Central memory CD8-positive, alpha-beta T cell (primary cell): ENCODE data around the gene PTPN2.

Source experiments
- ATAC-seq: fragments of 150-1000 bp; cut with Tn5 transposase; replicated peaks from 2 replicates; pipeline ENCODE4 v1.10.0; 2022; ENCODE audit warnings: mild to moderate bottlenecking, moderate FRiP score, moderate number of reproducible peaks; ENCODE audit not compliant: poor library complexity, severe bottlenecking; ENCODE audit errors: extremely low read depth
- DNase-seq, 2 donors: peaks; one replicate each; pipeline ENCODE4 v3.0.0; 2021; ENCODE audit warnings: low spot score in 2 of 2
- H3K27ac Mint-ChIP-seq: one replicate; pipeline ENCODE4 v1.8.0; 2022; ENCODE audit warnings: low read depth, mild to moderate bottlenecking, moderate library complexity, mixed read lengths
- H3K27me3 Mint-ChIP-seq: one replicate; pipeline ENCODE4 v1.8.0; 2022; ENCODE audit warnings: mixed read lengths
- H3K36me3 Mint-ChIP-seq: one replicate; pipeline ENCODE4 v1.8.0; 2022; ENCODE audit warnings: mild to moderate bottlenecking, moderate library complexity, mixed read lengths; ENCODE audit not compliant: insufficient read depth
- H3K4me1 Mint-ChIP-seq: one replicate; pipeline ENCODE4 v1.8.0; 2022; ENCODE audit warnings: mixed read lengths
- H3K4me3 Mint-ChIP-seq: one replicate; pipeline ENCODE4 v1.8.0; 2022; ENCODE audit warnings: mild to moderate bottlenecking, moderate library complexity, mixed read lengths
- H3K9me3 Mint-ChIP-seq: one replicate; pipeline ENCODE4 v1.8.0; 2022; ENCODE audit warnings: mixed read lengths

Gene PTPN2

DNA sequence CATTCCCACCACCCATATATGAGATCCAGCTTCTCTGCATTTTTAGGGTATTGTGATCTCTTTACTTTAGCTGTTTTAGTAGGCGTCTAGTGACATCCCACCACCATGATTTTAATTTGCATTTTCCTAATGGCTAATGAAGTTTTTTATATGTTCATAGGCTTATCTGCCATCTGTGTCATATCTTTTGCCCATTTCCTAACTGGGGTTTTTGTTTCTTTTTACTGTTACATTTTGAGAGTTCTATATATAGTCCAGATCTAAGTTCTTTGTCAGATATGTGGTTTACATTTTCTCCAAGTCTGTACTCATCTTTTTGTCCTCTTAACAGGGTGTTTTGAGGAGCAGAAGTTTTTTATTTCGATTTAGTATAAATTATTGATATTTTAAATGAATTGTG lies 39.6 kb downstream of the PTPN2 start:
- ATAC-seq (no peak), DNase-seq (no peak)
- Mint-ChIP-seq H3K27me3 (no peaks in the 10 kb centered on the region), H3K27ac (peak overlapping the region; percentile 61), H3K36me3 (peaks cover 13% of the 10 kb centered on the region), H3K9me3 (no peaks in the 10 kb centered on the region), H3K4me1 (peaks cover 75% of the 10 kb centered on the region), H3K4me3 (no peak overlapping the region)

DNA sequence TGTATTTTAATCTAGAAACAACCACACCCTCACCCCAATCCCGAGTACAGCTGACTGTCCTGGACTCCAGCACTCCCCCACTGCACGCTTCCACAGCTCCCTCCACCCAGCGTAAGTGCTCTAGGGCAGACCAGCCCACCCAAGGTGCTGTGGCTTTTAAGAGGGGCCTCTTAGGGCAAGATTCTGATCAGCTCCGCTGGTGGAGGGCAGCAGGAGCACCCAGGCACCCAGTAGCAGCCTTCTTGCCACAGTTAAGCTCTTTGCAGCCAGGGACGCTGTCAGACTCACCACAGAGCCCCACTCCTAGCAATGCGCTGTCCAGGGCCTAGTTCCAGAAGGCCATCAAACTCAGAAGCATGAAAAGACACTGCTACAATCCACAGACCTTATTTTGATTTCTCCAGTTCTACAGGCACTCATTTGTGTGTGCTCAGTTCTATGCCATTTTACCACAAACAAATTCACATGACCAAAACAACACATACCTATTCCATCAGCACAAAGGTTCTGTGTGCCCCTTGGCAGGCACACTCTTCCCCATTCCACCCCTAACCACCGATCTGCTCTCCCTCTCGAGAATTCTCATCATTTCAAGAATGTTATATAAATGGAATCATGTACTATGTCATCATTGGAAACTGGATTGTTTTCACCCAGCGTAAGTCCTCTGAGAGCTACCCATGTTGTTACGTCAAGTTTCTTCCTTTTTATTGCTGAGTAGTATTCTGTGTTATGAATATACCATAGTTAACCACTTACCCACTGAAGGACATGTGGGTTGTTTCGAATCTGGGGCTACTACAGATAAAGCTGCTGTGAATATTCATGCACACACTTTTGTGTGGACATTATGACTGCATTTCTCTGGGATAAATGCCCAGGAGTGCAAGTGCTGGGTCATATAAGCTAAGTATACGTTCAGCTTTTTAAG lies 40.4 kb downstream of the PTPN2 start:
- peaks cover 76% of the 10 kb centered on the region for H3K4me1 Mint-ChIP-seq
- no peaks in the 10 kb centered on the region for H3K27me3 Mint-ChIP-seq
- H3K9me3 Mint-ChIP-seq = no peaks in the 10 kb centered on the region
- DNase-seq (no peak), ATAC-seq (no peak)
- H3K27ac Mint-ChIP-seq = peak overlapping the region; percentile 61
- H3K4me3 Mint-ChIP-seq = peak overlapping the region; percentile 5
- peaks cover 10% of the 10 kb centered on the region for H3K36me3 Mint-ChIP-seq

DNA sequence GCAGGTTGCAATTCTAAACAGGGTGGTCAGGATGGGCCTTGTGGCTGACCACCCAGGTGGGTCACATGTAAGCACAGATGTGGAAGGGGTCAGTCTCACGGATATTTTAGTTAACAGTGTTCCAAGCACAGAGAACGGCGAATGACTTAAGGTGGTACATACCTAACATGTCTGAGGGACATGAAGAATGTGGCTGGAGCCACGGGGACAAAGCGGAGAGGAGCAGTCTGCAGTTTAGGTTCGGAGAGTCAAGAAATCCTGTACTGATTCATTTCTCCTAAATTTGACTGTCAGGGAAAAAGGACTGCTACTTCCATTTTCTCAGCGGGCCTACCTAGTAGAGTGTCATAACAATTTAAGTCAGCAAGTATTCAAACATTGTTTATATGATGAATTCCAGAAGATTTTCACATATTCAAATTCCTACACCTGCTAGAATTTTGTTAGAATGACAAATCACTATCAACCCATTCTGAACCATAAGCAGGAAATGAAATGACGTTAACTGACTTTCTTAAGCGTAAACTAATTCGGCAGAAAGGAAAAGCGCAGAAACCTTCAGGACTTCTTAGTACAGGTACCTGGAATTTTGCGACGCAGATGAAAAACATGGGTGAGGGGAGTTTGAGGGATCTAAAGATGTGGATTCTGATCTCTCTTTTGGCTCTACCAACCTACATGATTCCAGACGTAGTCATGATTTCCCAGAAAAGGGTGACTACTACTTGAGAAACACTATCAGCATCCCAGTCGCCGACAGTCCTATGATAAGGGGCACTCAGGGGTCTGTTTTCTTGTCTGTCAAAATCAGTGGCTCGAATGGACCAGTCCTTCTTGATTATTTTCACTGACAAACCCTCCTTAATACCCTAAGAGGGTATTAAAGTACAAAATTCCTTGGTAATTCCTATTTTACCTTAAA lies 41.3 kb downstream of the PTPN2 start:
- H3K27me3 Mint-ChIP-seq = no peaks in the 10 kb centered on the region
- H3K36me3 Mint-ChIP-seq = peaks cover 14% of the 10 kb centered on the region
- H3K27ac Mint-ChIP-seq = peak overlapping the region; percentile 78
- H3K9me3 Mint-ChIP-seq = no peaks in the 10 kb centered on the region
- H3K4me1 Mint-ChIP-seq = peaks cover 82% of the 10 kb centered on the region
- ATAC-seq (no peak), DNase-seq (no peak)
- no peak overlapping the region for H3K4me3 Mint-ChIP-seq

DNA sequence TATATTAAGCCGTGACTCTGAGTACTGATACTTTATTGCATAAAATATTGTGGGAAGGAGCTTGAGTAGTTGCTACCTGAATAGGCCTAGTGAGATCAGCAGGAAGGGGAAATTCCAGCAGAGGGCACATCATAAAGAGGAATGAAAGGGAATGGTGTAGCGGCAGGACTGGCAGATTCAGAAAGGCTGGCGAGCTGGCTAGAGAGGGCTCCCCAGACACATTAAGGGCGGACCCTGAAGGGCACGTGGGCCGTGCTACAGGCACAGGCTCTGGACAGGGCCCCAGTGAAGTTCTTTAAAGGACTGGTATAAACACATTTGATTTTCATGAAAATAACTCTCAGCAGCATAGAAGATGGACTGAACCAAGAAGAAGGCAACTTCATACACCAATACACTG lies 43.0 kb downstream of the PTPN2 start:
- H3K36me3 Mint-ChIP-seq = peaks cover 6% of the 10 kb centered on the region
- H3K4me3 Mint-ChIP-seq = peak overlapping the region; percentile 79
- peak overlapping the region; percentile 78 for H3K27ac Mint-ChIP-seq
- no peaks in the 10 kb centered on the region for H3K9me3 Mint-ChIP-seq
- no peak for ATAC-seq
- H3K4me1 Mint-ChIP-seq = peaks cover 77% of the 10 kb centered on the region
- H3K27me3 Mint-ChIP-seq = no peaks in the 10 kb centered on the region
- no peak for DNase-seq

DNA sequence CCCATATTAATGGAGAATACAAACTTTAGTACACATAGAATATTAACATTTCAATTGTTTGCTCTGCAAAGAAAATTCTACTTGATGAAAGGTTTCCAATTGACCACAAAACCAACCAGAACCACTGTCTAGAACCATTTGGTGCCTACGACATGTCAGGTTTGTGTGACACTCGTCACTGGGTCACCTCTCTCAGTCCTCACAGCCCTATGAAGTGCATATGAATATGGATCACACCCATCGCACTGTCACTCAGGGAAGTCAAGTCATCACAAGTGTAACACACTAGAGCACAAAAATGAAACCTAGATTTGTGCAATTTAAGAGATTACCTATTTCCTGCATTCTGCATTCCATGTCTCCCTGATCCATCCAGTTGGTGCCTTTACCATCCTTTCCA lies 43.7 kb downstream of the PTPN2 start:
- H3K27ac Mint-ChIP-seq = peak overlapping the region; percentile 78
- peaks cover 73% of the 10 kb centered on the region for H3K4me1 Mint-ChIP-seq
- peak; percentile 11 for ATAC-seq
- H3K4me3 Mint-ChIP-seq = peak overlapping the region; percentile 79
- peaks cover 11% of the 10 kb centered on the region for H3K36me3 Mint-ChIP-seq
- no peaks in the 10 kb centered on the region for H3K27me3 Mint-ChIP-seq
- no peak for DNase-seq
- no peaks in the 10 kb centered on the region for H3K9me3 Mint-ChIP-seq

DNA sequence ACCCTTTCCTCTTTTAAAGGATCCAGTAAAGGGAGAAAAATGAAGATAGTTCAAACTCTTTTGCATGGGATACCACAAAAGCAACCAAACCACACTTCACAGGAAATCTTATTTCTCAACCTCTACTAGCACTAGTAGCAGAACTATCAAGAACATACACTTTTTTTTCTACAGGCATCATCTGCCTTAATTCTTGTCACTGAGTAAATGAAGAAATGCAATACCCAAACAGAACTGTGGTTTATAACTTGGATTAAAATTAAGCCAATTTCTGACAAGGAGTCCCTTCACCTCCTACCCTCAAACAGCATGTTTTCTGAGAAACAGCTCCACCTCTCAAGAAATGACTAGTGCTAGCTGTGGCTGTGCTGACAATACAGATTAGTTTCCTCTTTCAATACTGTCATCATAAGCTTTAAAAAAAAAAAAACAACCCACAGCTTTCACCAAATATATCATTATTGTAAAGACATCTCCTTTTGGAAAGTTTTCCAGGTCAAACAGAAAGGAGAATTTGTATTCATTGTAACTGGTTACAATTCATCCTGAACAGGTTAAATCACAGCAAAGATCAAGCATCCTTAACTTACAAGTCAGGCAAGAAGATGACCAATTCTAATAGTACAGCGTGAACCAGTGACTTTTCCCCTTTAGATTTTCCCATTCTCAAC lies 44.4 kb downstream of the PTPN2 start:
- peak in 1 of 2 donors; percentile 33 for DNase-seq
- H3K4me3 Mint-ChIP-seq = peak overlapping the region; percentile 79
- no peaks in the 10 kb centered on the region for H3K9me3 Mint-ChIP-seq
- peaks cover 12% of the 10 kb centered on the region for H3K36me3 Mint-ChIP-seq
- peak; percentile 79 for ATAC-seq
- H3K4me1 Mint-ChIP-seq = peaks cover 66% of the 10 kb centered on the region
- H3K27me3 Mint-ChIP-seq = no peaks in the 10 kb centered on the region
- H3K27ac Mint-ChIP-seq = peak overlapping the region; percentile 78

DNA sequence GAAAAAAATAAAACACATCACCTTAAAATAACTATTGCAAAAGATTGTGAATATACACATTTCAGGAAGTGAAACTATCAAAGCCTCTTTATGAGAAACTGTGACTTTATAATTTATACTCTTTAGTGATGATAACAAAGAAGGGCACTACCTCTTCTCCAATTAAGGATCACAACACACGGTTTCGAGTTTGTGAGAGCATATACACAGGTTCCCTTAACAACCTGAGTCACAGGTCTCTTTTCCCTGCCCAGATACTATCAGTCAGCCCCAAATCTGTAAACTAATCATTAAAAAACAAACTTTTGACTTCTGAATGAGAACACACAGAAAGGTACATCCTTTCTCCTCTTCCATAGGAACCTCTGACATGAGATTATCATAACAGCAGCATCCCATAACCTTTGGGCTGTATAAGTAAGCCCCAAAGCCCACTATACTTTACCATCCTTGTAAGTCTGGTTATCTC lies 44.9 kb downstream of the PTPN2 start:
- H3K36me3 Mint-ChIP-seq = peaks cover 14% of the 10 kb centered on the region
- peak overlapping the region; percentile 78 for H3K27ac Mint-ChIP-seq
- peak; percentile 57 for ATAC-seq
- DNase-seq = peak in 1 of 2 donors; percentile 20
- peak overlapping the region; percentile 79 for H3K4me3 Mint-ChIP-seq
- H3K9me3 Mint-ChIP-seq = no peaks in the 10 kb centered on the region
- peaks cover 61% of the 10 kb centered on the region for H3K4me1 Mint-ChIP-seq
- H3K27me3 Mint-ChIP-seq = no peaks in the 10 kb centered on the region

DNA sequence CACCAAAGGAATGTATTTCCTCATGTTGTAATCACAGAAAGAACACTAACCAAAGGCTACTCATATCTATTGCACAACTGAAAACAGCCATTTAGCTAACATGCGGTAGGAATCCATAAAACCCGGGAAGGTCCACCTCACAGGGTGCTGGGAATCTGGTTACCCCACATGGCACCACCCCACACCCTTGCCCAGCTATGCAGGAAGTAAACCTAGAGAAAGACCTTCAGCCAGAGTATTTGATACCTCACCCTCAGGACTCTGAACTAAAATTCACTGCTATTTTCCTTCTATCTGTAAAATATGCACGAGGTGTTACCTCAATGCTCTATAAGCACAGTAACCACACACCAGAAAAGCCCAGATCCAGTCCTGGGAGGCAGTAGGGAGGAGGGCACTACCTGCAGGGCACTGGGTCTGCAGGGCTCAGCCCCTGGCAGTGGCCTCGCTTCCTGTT lies 45.8 kb downstream of the PTPN2 start:
- H3K36me3 Mint-ChIP-seq = peaks cover 17% of the 10 kb centered on the region
- H3K27me3 Mint-ChIP-seq = no peaks in the 10 kb centered on the region
- no peaks in the 10 kb centered on the region for H3K9me3 Mint-ChIP-seq
- H3K4me1 Mint-ChIP-seq = peaks cover 58% of the 10 kb centered on the region
- ATAC-seq (no peak), DNase-seq (no peak)
- peak overlapping the region; percentile 78 for H3K27ac Mint-ChIP-seq
- peak overlapping the region; percentile 79 for H3K4me3 Mint-ChIP-seq

DNA sequence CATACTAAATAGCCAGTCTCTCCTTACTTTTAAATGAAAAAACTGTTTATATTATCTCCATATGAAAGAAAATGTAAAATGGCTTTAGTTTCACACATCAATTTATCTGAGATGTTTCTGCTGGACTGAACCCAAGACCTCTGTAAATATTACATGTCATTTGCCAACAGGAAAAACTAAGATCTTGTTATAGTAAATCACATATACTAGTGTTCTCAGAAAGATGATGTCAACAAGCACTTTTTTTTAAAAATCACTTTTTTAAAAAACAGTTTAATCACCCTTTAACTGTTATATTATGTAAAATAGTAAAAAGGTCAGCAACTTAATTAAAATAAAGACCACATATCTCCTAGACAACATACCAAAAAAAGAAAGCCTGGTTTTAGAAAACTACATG lies 46.3 kb downstream of the PTPN2 start:
- no peaks in the 10 kb centered on the region for H3K27me3 Mint-ChIP-seq

DNA sequence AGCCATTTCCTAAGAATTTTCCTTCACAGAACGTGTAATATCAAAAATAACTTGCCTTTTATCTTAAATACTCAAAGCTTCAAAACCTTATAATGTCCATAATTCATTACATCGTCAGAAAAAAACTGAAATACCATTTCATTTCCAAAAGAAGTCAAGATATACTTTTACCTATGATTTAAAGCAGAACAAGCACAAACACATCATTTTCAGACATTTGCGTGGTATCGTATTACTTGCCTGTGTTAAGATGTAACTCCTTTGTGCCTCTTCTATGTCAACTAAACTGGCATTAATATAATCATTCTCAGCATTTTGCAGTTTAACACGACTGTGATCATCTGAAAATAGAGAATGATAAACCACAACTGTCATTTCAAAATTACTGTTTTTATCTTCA lies 47.5 kb downstream of the PTPN2 start:
- Mint-ChIP-seq H3K4me3 (no peak overlapping the region), H3K36me3 (peaks cover 21% of the 10 kb centered on the region), H3K4me1 (peaks cover 55% of the 10 kb centered on the region), H3K27ac (peak overlapping the region; percentile 77), H3K27me3 (no peaks in the 10 kb centered on the region), H3K9me3 (no peaks in the 10 kb centered on the region)
- DNase-seq (no peak), ATAC-seq (no peak)

More for the DNA sequence above, 46.3 kb downstream of the PTPN2 start:
- Mint-ChIP-seq H3K36me3 (peaks cover 18% of the 10 kb centered on the region), H3K4me3 (peak overlapping the region; percentile 79), H3K27ac (peak overlapping the region; percentile 78), H3K4me1 (peaks cover 60% of the 10 kb centered on the region), H3K9me3 (no peaks in the 10 kb centered on the region)
- no peak for ATAC-seq
- DNase-seq = no peak

DNA sequence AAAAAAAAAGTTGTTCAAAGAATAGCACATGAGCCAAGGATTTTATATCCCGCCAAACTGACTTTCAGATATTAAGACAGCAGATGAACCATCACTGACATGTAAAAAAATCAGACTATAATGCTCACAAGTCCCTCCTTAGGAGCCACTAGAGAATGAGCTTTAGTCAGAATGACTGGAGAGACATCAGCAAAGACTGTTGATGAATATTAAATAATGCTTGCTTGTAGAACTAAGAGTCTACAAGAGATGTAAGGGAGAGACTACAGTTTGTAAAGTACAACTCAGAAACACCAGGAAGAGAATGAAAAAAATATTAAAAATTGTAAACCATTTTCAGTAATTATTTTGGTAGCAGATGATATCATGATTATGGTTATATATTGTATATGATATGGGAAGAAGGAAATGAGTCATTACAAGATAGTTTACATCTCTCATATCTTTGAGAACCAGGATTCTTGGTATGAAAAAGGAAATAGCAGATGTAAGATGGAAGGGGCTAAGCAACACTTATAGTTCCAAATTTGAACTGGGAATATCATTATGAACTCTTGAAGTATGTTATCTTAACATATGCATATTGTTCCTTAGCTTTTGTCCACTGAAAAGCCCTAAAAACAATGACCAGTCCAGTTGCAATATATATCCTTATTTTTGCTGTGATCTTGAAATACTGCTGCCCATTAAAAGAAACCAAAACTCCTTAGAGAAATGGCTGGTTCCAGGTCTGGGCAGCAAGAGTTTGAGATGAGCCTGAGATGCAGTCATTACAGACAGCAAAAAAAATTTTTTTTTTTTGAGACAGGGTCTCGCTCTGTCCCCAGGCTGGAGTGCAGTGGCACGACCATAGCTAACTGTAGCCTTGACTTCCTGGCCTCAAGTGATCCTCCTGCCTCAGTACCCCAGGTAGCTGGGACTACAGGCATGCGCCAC lies 55.7 kb downstream of the PTPN2 start:
- Mint-ChIP-seq H3K27ac (peak overlapping the region; percentile 2), H3K4me3 (no peak overlapping the region), H3K4me1 (peaks cover 24% of the 10 kb centered on the region), H3K27me3 (no peaks in the 10 kb centered on the region), H3K36me3 (peaks cover 48% of the 10 kb centered on the region), H3K9me3 (peaks cover 11% of the 10 kb centered on the region)
- ATAC-seq = no peak
- DNase-seq = no peak
